ENCODE measurements around the gene PDE4D.

PDE4D gene

GRCh38 chr5:59140133-59140532 is 753.4 kb downstream of the PDE4D start:
- no peak for DNase-seq (ENCODE audit: low read depth)

- no peak for DNase-seq (ENCODE audit: low read depth)
Observed at GRCh38 chr5:59139695-59140094, 753.8 kb downstream of the PDE4D start.

GRCh38 chr5:59138509-59138908 is 755.0 kb downstream of the PDE4D start:
- DNase-seq (ENCODE audit: low read depth), result no peak

GRCh38 chr5:59137846-59138245 is 755.7 kb downstream of the PDE4D start:
- DNase-seq (ENCODE audit: low read depth), result no peak

- DNase-seq (ENCODE audit: low read depth), result no peak
Observed at GRCh38 chr5:59136549-59136948, 757.0 kb downstream of the PDE4D start.

GRCh38 chr5:59134471-59135163 is 758.9 kb downstream of the PDE4D start:
- no peak for DNase-seq (ENCODE audit: low read depth)

GRCh38 chr5:59133764-59134261 is 759.7 kb downstream of the PDE4D start:
- peak; percentile 70 for DNase-seq (ENCODE audit: low read depth)

GRCh38 chr5:59132131-59132530 is 761.4 kb downstream of the PDE4D start:
- DNase-seq (ENCODE audit: low read depth), result no peak

- DNase-seq (ENCODE audit: low read depth), result peak; percentile 87
Observed at GRCh38 chr5:59130431-59130830, 763.1 kb downstream of the PDE4D start.

- DNase-seq (ENCODE audit: low read depth), result no peak
Observed at GRCh38 chr5:59128646-59129290, 764.8 kb downstream of the PDE4D start.

- DNase-seq (ENCODE audit: low read depth), result peak; percentile 70
Observed at GRCh38 chr5:59126708-59127573, 766.6 kb downstream of the PDE4D start.

GRCh38 chr5:59126016-59126707 is 767.4 kb downstream of the PDE4D start:
- no peak for DNase-seq (ENCODE audit: low read depth)

- DNase-seq (ENCODE audit: low read depth), result peak; percentile 74
Observed at GRCh38 chr5:59125011-59125961, 768.2 kb downstream of the PDE4D start.

- no peak for DNase-seq (ENCODE audit: low read depth)
Observed at GRCh38 chr5:59123595-59124561, 769.6 kb downstream of the PDE4D start.

- DNase-seq (ENCODE audit: low read depth), result no peak
Observed at GRCh38 chr5:59119480-59119879, 774.0 kb downstream of the PDE4D start.

GRCh38 chr5:59117320-59117719 is 776.2 kb downstream of the PDE4D start:
- no peak for DNase-seq (ENCODE audit: low read depth)

- no peak for DNase-seq (ENCODE audit: low read depth)
Observed at GRCh38 chr5:59116231-59116865, 777.2 kb downstream of the PDE4D start.

- DNase-seq (ENCODE audit: low read depth), result peak; percentile 51
Observed at GRCh38 chr5:59115345-59115744, 778.2 kb downstream of the PDE4D start.

- DNase-seq (ENCODE audit: low read depth), result no peak
Observed at GRCh38 chr5:59109383-59109782, 784.1 kb downstream of the PDE4D start.

Measured in iris pigment epithelial cell (primary cell).